G401 (cell line): ENCODE data around the gene STAB2. TPM values are rescaled to one million over a fixed set of nuclear protein-coding genes. Genes with fewer than 3 reads are reported as not detected.

Experiments used
- DNase-seq: peaks from one replicate; pipeline ENCODE4 v3.0.0-alpha.2; 2015; ENCODE audit warnings: low spot score
- in situ Hi-C: cut with HindIII; loops from 2 replicates; pipeline ENCODE4 v1.10.0; 2016; ENCODE audit warnings: low sequenced_read_pairs, mixed read lengths
- total RNA-seq: library from RNA; depleted of rRNA; stranded (reverse); fragments of >200 nt; shearing (Covaris generic); gene quantifications from 2 replicates; pipeline ENCODE4 v1.2.3, GENCODE V29; 2014

The STAB2 gene
- total RNA-seq, 1 experiment from 2014 or later, result not detected

DNA sequence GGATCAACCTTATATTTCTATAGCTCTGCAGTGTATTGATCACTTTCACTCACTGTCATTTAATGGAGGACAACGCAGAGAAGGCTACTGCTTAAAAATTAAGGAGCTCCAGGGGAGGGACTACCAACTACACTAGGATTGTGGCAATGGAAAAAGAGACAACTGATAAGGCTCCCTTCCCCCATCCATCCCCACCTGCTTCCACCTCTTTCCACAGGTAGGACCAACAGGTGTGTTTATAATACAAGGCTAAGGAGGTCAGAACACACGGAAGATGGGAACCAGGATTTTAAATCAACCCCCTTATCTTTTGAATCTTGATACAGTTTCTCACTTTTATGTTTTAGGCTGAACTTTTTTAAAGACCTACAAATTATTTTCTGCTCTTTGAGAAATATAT, 90.8 kb downstream of the STAB2 start:
- in situ Hi-C loops, result no loop called here
- no peak for DNase-seq

DNA sequence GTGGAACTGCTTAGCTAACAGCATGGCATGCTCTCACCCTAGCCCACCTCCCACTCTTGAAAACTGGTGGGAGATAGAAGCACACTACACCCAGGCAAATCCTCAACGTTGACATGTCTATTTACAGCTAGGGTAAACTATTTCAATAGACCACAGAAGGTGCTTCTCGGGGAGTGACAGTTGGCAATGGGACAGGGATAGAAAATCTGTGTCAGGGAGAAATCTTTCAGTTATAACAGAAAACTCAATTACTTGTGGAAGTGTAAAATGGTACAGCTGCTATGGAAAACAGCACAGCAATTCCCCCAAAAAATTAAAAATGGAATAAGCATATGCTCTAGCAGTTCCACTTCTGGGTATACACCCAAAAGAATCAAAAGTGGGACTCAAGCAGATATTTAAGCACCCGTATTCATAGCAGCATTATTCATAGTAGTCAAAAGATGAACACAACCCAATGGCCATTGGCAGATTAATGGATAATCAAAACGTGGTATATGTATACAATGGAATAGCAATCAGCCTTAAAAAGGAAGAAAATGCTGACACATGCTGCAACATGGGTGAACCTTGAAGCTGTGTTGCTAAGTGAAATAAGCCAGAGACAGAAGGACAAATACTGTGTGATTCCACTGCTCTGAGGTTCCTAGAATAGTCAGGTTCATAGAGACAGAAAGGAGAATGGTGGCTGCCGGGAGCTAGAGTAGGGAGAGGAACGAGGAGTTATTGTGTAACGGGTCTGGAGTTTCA, 92.5 kb downstream of the STAB2 start:
- DNase-seq, result no peak
- in situ Hi-C loops, result no loop called here

DNA sequence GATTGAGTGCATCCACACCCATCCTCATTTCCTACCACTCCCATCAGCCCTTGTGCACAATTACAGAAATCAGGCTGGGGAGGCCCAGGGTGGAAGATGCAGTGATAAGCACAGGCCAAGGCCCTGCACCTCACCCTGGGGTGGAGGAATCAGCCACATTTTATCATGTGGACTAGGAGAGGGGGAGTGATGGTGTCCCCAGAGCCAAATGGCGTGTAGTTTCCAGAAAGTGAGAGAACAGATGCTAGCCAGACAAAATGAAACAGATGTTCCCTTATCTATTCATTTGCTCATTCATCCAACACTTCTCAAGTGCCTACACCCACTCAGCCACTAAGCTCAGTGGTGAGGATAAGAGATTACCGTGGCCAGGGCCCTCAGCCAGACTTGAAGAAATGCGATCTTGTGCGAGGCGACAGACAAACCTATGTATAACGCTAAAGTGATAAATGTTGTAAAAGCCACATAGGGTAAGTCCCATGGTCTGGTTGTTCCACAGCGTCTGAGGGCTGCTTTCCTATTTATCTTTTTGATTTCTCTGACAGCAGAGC, 93.6 kb downstream of the STAB2 start:
- DNase-seq, result no peak
- in situ Hi-C loops, result no loop called here

DNA sequence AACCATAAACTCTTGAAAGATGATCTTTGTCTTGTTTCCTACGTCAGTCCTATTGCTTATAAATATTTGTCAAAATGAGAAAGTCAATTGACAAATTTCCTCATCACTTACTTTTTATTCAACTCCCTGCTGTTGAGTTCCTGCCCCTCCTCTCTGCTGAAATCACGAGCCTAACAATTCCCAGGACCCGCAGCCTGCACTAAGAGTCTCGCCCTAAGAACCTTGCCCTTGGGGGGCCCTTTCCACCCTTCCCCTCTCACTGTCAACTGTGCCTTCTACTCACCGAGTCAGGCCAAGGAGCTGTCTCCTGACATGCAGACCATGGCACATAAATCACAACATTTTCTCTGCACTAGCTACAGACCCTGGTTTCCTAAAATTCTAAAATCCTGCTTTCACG, 99.0 kb downstream of the STAB2 start:
- in situ Hi-C loops, result no loop called here
- no peak for DNase-seq

DNA sequence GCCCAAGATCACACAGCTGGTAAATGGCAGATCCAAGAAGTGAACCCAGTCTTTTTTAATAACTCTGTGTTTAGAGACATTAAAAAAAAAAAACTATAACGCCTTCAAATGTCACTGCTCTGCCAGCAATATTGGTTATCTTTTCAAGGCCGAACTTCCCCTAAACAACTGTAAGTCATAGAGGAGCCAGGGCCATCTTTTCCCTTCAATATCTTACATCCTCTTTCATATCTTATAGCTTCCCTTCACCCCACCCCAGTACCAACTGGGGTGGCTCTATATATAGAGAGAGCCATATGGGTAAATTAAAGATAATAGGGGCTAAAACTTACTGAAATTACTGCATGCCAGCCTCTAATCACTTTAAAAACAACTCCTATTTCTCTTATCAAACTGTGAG, 100.2 kb downstream of the STAB2 start:
- DNase-seq, result no peak
- in situ Hi-C loops, result no loop called here

DNA sequence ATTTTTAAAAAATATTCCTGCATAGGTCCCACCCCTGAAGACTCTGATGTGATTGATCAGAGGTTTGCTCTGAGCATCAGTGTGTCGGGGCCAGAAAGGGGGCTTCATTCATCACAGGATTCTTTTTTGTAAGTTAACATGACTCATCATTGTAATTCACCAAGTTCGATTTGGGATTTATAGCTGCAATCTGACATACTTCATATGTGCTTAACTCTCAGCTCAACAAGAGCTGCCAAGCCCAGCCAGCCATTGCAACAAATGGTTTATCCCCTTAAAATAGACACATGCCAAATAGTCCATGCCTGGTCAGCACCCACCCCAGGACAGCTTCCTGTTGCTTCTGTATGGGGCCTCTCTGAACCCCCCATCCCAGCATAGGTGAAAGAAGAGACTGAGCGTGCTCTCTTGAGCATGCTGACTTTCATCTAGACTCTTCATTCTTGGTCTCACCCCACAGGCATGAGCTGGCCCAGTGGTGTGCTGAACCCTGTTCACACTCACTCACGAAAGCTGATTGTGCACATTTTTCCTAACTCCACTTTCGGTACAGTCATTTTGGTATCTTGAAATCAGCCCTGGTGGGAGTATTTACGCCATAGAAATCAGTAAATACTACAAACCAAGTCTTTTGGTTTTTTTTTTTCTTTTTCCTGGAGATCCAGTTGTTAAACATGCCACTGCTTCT, 101.4 kb downstream of the STAB2 start:
- DNase-seq, result no peak

DNA sequence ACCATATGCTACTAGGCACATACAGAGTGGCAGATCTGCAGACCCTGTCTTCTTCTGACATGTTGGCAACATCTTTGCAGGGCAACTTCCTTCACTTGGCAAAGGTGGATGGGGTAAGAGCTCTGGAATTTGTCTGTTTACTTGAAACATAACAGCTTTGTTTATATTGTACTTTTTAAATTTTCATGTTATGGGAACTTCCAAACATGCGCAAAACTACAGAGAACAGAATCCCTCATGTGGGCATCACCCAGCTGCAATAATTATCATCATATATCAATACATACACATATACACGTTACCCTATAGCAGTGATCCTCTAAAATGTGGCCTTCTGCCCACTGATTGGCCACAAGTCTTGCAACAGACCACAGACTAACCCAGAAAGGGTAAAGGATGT, 103.4 kb downstream of the STAB2 start:
- no peak for DNase-seq
- in situ Hi-C loops, result no loop called here

More for the DNA sequence above, 101.4 kb downstream of the STAB2 start:
- in situ Hi-C loops, result no loop called here

DNA sequence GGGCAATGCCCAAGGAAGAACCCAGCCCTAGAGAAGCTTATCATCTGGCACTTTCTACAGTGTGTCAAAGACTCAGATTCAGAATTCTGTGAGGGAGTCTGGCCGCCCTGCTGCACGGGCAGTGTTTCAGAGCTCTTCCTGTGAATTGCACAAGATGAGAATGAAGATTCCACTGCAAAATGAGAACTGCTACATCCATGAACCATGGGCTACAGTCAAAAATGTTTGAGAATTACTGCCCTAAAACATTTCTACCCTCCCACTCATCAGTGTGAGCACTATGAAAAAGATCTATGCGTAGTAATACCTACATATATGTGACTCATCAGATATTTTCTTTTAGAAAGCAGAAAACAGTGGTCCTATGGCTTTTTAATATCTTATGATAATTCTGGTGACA, 104.0 kb downstream of the STAB2 start:
- DNase-seq, result no peak
- in situ Hi-C loops, result no loop called here

DNA sequence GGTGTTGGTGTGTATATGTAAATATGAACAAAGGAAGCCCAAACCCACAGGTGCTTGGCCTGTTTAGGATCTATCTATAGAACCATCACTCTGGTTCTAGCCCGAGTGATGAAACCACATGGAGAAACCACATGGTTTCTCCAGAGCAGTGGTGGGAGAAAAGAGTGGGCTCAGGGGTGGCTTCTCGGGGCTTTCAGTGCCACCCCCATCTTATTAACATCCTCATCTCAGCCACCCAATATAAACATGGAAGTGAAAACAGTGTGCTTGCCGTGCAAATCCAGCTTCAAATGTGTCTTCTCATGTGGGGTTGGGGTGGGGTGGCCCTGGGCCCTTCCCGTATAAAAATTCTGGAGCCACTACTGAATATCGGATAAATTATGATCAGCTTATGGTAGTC, 109.0 kb downstream of the STAB2 start:
- in situ Hi-C loops, result no loop called here
- DNase-seq, result no peak

DNA sequence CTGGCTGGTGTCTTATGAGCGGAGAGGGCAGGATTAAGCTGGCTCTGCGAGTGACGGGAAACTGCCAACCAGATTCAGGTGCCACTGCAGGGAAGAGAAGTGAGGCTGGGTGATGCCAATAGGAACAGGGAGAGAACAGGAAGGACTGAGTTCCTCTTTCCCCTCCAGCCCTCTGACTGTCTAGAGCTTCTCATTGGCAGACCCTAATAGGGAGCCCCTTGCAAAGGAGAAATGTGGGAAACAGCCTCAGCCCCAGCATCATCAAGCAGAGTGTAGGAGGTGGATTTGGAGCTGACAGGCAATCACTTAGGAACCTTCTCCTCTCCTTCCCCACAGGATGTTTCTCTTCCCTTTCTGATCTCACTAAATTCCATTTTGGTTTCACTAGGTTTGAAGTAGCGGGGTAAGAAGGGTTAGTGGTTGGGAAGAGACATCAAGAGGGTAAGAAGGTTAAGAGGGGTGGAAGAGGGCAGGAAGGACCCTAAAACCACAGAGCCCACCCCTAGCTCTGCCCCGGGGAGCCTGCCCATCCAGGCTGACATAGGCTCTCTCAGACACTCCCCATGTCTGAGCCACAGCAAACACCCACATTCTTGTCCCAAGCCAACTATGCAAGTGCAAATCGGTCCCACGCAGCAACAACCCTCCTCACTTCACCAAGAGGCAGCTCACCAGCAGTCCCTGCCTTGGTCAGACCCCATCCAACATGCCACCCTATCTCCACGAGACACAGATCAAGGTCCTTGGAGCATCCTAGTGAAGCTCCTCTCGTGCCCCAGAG, 111.1 kb downstream of the STAB2 start:
- no peak for DNase-seq
- in situ Hi-C loops, result no loop called here

DNA sequence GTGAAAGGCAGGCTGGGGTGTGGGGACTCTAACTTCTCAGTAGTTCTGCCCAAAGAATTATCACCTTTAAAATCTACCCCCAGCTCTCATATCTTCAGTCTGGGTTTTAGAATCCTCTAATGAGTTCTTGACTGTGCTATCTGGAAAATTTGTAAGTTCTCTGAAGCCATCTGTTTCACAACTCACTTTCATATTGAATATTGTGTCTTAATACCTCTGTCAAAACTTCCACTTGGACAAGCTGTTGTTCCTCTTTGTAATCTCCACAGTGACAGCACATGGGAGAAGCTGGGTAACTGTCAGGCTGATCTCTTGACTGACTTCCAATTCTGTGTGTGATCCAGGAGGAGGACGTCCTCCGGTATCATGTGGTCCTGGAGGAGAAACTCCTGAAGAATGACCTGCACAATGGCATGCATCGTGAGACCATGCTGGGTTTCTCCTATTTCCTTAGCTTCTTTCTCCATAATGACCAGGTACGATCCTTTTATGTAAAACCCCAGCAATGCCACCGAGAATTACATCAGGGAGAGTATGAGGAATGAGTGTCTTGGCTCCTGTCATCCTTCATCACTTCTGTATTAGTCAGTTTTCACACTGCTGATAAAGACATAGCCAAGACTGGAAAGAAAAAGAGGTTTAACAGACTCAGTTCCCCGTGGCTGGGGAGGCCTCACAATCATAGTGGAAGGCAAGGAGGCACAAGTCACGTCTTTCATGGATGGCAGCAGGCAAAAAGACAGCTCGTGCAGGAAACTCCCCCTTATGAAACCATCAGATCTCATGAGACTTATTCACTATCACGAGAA, 111.9 kb downstream of the STAB2 start:
- in situ Hi-C loops, result no loop called here
- no peak for DNase-seq

DNA sequence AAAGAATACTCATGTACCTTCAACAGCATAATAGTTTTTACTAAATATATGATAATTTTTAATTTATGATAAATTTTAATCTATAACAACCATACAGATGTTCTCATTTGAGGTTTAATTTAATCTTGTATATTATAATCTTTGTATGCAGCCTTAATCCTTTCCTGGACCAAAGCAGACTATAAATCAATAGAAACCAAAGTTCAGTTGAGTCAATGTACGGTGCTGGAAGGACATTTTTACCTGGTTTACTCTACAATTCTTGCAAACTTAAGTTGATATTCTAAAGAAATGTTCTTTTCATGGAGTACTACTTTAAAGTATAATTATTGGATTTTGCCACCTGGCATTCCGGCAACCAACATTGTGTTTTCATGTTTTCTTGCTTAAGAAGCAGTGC, 118.0 kb downstream of the STAB2 start:
- in situ Hi-C loops, result no loop called here
- no peak for DNase-seq

DNA sequence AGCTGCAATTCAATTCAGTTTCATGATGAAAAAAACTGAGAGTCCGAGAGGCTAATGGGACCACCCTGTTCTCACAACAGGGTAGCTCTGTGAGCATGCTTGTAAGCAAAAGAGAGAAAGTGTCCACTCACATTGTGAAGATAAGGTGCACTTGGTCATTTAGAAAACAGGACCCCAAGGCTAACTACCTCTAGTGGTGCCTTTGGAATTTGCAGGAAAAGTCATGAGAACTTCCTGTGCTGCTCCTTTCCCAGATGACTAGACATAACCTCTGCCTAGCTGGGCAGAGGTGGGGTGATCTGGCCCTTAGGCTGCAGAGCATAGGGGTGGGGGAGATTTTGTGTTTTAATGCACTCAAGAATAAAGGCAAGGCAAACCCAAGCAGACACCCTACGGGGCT, 118.9 kb downstream of the STAB2 start:
- in situ Hi-C loops, result no loop called here
- DNase-seq, result no peak

DNA sequence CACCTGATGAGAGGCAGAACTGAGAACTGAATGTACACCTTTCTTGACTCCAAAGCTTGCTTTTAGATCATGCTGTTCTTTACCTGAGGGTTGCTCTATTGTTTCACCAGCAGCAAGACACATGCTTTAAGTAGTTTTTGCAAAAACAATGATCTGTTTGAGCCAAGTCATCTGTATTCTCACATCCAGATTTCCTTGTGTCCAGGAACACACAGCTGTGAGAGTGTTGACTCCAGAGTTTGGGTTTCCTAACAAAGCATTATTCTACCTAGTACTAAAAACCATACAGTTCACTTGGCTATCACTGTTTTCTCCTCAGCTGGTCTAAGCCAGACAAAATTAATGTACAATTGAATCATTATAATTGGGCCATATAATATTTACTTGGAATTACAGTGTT, 120.4 kb downstream of the STAB2 start:
- in situ Hi-C loops, result no loop called here
- DNase-seq, result no peak

DNA sequence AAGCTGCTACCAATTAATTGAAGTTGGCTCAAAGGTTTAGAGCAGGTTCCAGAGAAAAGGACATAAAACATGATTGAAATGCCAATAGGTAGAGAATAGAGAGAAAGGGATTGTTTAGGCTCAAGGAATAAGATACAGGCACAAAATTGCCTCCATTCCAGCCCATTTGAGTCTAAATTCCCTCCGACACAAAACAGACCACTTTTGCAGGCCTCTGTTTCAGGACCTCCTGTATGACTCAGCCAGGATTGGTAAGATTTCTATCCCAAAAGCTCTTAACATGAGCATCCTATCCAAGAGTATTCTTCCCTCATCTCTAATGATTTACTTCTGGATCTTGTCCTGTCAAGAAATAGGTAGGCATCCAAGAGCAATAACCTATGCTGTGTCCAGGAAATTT, 123.5 kb downstream of the STAB2 start:
- in situ Hi-C loops, result no loop called here
- no peak for DNase-seq

DNA sequence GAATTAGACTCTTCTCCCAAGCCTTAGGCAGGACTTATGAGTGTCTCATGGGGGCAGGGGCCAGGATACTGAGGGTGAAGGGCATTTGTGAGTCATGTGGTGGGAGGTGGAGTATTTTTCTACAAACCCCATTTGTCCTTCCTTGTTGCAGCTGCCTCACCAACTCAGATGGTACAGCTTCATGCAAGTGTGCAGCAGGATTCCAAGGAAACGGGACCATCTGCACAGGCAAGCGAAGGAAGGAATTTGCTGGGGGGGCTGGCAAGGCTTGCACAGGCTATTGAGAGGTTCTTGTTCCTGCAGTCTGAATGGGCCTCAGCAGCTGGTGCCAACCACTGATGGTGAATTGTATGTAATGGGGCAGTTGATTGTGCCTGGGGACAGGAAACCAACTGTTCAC, 125.1 kb downstream of the STAB2 start:
- no peak for DNase-seq
- in situ Hi-C loops, result no loop called here

DNA sequence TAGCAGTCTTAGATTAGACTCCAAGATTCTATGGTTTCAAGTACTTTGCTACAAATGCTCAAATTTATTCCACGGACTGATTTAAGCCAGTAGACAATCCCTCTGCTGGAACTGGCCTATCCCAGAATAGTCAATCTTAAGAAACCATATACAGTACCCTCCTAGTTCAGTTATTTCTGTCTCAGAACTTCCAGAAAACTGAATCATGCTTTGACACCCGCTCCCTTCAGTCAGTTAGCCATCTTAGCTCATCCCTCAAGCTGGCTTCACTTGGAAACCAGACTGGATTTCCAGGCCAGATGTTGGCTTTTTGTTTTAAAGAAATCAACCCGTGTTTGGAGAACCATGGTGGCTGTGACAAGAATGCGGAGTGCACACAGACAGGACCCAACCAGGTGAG, 128.4 kb downstream of the STAB2 start:
- DNase-seq, result no peak
- in situ Hi-C loops, result no loop called here

DNA sequence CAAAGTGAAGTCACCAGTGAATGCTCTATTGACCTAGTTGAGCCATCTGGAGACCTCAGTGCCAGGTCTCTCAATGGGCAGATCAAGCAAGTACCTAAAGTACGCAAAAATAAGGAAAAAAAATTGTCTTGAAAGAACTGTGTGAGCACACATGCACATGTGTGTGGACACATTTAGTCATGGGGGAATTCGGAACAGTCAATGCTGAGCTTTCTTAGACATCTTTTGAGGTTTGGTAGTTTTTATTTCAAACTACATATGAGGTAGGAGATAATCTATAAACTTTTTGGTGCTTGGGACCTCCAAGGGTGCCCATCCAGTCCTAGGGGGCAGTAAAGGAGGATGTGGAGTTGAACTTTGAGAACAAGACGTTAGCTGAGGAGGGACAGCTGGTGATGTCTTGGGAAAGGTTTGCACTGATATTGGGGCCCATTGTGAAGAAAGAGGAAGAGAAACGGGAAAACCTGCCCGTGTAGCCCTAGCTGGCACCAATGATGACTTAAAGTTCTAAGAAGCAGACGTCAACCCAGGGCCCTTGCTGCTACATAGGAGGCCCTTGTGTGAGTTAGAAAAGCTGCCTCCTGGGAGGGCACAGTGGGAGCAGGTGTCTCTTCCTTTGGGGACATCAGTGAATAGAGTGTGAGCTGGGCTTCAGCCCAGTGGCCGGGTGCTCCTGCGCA, 129.6 kb downstream of the STAB2 start:
- in situ Hi-C loops, result no loop called here
- DNase-seq, result no peak

DNA sequence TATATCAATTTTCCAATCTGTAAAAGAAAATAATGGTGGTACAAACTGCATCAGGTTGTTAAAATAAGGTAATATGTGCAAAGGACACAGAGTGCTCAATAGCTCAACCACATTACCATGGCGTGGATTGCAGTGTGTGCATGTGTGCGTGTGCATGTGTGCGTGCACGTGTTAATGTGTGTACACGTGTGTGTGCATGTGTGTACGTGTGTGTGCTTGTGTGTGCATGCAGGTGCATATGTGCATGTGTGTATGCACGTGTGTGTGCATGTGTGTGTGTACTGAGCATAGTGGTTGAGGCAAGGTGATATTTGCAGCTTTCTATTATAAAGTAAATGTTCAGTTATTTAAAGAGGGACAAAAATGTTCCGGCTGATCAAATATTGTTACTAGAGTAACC, 138.3 kb downstream of the STAB2 start:
- DNase-seq, result no peak
- in situ Hi-C loops, result no loop called here
